Measurements from ENCODE around the gene WDTC1.

Gene WDTC1

DNA sequence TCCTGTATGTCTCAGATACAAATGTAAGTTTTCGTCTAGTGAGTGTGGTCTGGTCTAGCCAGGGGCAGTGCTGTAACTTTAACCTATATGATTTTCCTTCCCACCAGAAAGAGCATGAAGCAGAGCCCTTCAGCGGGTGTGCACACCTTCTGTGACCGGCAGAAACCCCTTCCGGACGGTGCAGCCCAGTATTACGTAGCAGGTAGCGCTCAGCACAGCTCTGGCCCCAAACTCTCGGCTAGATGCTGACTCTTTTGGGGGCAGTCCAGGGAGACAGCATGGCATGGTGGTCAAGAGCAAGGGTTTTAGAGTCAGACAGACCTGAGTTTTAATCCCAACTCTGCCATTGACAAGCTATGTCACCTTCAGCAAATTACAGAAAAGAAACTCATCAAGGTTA lies 59.5 kb downstream of the WDTC1 start:
- H3K4me3 ChIP-seq (ENCODE audit: low read depth, low read length) = no peak overlapping the region
- no peak for TF ChIP-seq CTCF (IDR thresholded peaks at IDR 0.05; ENCODE audit: low read depth, low read length)
- in situ Hi-C loops (cut with HindIII; ENCODE audit: low sequenced_read_pairs) = no loop called here
- no peak for DNase-seq (ENCODE audit: low read depth, low spot score)

DNA sequence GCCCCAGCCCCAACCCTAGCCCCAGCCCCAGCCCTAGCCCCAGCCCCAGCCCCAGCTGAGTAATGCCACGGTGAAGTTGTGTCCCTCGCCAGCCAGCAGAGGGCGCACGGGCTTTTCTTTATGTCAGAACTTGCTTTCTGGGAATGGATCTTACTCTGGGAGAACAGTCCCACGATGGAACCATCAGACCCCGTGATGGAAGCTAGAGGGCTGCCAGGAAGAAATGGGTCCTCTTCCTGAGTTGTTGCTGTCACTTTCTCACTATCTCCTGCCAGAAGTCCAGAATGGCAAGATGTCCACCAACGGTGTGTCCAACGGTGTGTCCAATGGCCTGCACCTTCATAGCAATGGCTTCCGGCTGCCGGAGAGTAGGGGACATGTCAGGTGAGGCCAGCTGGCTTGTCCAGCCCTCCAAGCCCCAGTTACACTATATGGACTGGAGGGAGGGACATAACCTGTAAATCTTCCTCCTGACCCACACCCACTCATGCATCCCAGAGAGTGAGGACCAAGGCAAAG lies 62.4 kb downstream of the WDTC1 start:
- TF ChIP-seq CTCF (IDR thresholded peaks at IDR 0.05; ENCODE audit: low read depth, low read length) = peak; percentile 79
- DNase-seq (ENCODE audit: low read depth, low spot score) = peak; percentile 59
- in situ Hi-C loops (cut with HindIII; ENCODE audit: low sequenced_read_pairs) = no loop called here
- H3K4me3 ChIP-seq (ENCODE audit: low read depth, low read length) = no peak overlapping the region

DNA sequence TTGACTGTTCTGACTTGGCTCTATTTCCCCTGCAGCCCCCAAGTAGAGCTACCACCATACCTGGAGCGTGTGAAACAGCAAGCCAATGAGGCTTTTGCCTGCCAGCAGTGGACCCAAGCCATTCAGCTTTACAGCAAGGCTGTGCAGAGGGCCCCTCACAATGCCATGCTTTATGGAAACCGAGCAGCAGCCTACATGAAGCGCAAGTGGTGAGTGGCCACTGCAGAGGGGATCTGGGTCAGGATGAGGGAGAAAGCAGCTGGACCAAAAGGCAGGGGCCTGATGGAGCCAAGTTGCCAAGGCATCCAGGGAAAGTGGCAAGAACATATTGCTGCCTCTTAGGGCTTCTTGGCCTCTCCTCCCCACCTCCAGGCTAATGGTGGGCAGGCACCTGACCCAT lies 63.5 kb downstream of the WDTC1 start:
- no peak for DNase-seq (ENCODE audit: low read depth, low spot score)
- H3K4me3 ChIP-seq (ENCODE audit: low read depth, low read length) = no peak overlapping the region
- TF ChIP-seq CTCF (IDR thresholded peaks at IDR 0.05; ENCODE audit: low read depth, low read length) = no peak
- in situ Hi-C loops (cut with HindIII; ENCODE audit: low sequenced_read_pairs) = no loop called here

GRCh38 chr1:27298632-27299384 lies 64.4 kb downstream of the WDTC1 start:
- DNase-seq (ENCODE audit: low read depth, low spot score) = no peak
- no peak for TF ChIP-seq CTCF (IDR thresholded peaks at IDR 0.05; ENCODE audit: low read depth, low read length)
- H3K4me3 ChIP-seq (ENCODE audit: low read depth, low read length) = no peak overlapping the region
- in situ Hi-C loops (cut with HindIII; ENCODE audit: low sequenced_read_pairs) = no loop called here

- DNase-seq (ENCODE audit: low read depth, low spot score) = peak; percentile 98
- no peak overlapping the region for H3K4me3 ChIP-seq (ENCODE audit: low read depth, low read length)
- in situ Hi-C loops (cut with HindIII; ENCODE audit: low sequenced_read_pairs) = no loop called here
- no peak for TF ChIP-seq CTCF (IDR thresholded peaks at IDR 0.05; ENCODE audit: low read depth, low read length)
Observed at GRCh38 chr1:27299385-27300271, 65.2 kb downstream of the WDTC1 start.

DNA sequence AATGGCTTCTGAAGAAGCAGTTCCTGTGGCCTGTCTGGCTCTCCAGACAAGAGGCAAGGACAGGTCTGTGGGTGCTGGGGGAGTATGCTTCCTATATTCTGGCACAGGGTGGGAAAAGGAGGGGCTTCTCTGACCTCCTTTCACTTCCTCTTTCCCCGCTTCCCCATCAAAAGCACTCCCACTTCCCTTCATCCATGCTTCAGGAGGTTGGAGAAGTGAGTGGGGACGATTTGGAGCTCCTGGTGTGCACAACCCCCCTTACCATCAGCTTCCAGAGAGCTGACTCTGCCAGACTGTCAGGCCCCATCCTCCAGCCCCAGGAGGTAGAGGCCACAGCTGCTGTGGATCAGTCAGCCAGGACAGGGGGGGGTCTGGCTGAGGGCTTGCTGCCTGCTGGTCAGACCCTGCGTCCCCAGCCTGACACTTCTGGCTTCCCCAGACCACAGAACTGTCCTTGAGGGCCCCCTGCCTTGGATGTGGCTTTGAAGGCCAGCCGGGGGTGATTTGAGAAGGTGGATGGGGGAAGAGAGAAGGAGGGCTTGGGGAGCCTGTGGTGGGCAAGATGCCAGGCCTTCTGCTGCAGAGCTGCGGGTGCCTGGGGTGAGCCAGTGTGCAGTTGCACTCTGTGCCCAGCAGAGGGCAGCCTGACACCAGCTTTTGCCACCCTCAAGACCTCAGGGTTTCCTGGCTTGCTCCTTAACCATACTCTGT lies 66.1 kb downstream of the WDTC1 start:
- H3K4me3 ChIP-seq (ENCODE audit: low read depth, low read length) = no peak overlapping the region
- peak; percentile 97 for DNase-seq (ENCODE audit: low read depth, low spot score)
- in situ Hi-C loops (cut with HindIII; ENCODE audit: low sequenced_read_pairs) = no loop called here
- peak; percentile 93 for TF ChIP-seq CTCF (IDR thresholded peaks at IDR 0.05; ENCODE audit: low read depth, low read length)
